NCI-H2227 (cell line): ENCODE measurements around the gene DNAJB5.

ENCODE experiments used
- DNase-seq: peaks from one replicate; lab custom pipeline; 2025; ENCODE audit not compliant: unreplicated experiment; lab: John Stamatoyannopoulos, UW

Gene DNAJB5

GRCh38 chr9:34983209-34983608 lies 6.3 kb upstream of the DNAJB5 start:
- DNase-seq, result no peak

- DNase-seq, result no peak
Measured at GRCh38 chr9:34984049-34984448, 5.5 kb upstream of the DNAJB5 start.

DNA sequence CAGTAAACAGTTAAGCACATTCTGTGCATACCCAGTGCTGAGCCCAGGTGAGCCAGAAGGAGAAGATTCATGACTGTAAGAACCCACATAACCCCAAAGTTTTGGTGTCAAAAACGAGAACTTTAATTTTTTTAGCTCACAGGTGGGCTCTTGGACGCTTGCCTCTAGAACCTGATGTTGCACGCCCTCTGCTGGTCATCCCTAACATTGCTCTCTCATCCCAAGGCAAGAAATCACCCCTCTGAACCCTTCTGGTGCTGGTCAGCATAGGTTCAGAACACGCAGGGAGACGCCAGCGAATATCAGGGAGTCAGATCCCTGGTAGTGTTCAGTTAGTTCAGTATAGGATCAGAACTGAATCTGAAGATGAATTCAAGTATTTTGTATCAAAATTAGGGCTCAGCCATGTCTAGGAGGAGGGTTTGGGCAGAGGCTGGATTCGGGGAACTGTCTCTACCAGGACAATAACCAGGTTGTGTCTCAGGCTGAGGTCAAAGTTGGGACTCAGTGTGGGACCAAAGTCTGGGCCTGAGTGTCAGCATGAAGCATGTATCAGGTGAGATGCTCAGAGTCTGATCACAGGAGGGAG lies 4.1 kb upstream of the DNAJB5 start:
- DNase-seq, result peak; percentile 58

GRCh38 chr9:34986540-34987047 lies 3.0 kb upstream of the DNAJB5 start:
- peak; percentile 79 for DNase-seq

GRCh38 chr9:34987160-34987901 lies 2.2 kb upstream of the DNAJB5 start:
- no peak for DNase-seq

- peak; percentile 20 for DNase-seq
Measured at GRCh38 chr9:34988218-34989002, 1.1 kb upstream of the DNAJB5 start.

DNA sequence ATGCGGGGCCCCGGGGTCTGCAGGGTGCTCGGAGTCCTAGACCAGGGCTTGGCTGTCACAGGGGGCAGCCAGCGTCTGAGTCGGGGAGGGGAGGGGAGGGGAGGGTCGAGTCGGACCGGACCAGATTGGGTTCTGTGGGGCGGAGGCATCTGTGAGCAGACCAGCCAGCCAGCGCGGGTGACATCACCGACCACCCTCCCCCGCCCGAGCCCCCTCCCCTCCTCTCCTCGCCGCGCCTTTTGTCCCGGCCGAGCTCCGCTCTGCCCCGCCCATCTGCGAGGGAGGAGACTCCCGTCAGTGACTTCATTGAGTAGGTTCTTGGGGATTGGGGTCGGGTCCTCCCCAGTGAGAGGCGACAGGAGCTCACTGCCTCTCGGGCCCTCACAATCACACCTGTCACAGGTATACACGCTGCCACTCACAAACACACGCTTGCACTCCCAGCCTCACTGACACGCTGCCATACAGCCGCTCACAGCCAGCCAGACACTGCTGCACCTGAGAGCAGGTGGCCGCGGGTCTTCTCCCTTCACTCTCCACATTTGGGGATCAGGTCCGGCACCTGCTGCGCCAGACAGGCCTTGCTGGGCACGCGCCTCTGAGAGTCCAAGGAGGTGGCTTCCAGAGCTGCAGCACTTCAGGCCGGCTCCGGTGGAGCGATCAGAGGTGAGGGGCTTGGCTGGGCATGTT lies 546 bp downstream of the DNAJB5 start:
- peak; percentile 77 for DNase-seq

DNA sequence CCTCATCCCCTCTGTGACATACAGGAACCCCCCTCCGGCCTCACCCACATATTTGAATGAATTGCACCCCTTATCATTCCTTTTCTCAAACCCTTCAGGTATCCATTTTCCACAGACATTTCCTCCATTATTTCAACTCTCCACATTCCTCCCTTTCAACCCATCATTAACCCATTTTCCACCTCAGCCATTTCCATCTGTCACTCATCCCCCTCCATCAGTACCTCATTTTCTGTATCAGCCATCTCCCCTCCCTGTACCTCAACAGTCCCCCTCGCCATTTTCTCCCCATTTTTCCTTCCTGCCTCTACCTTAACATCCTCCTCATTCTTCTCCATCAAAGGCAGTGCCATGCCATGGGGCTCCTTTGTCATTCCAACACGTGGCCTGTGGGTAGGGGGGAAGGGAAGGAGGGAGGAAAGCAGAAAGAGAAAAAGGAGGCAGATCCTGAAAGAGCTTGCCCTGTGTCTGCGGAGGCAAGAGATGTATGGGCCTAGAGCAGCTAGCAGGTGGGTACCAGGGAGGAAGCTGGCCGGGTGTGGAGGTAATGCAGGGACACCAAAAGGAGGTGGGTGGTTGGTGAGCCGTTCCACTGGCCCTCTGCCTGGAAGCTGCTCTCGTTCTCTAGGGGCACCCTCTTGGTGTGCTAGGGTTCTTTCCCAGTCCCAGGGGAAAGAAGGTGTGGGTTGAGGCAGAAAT lies 1.5 kb downstream of the DNAJB5 start:
- DNase-seq, result no peak

DNA sequence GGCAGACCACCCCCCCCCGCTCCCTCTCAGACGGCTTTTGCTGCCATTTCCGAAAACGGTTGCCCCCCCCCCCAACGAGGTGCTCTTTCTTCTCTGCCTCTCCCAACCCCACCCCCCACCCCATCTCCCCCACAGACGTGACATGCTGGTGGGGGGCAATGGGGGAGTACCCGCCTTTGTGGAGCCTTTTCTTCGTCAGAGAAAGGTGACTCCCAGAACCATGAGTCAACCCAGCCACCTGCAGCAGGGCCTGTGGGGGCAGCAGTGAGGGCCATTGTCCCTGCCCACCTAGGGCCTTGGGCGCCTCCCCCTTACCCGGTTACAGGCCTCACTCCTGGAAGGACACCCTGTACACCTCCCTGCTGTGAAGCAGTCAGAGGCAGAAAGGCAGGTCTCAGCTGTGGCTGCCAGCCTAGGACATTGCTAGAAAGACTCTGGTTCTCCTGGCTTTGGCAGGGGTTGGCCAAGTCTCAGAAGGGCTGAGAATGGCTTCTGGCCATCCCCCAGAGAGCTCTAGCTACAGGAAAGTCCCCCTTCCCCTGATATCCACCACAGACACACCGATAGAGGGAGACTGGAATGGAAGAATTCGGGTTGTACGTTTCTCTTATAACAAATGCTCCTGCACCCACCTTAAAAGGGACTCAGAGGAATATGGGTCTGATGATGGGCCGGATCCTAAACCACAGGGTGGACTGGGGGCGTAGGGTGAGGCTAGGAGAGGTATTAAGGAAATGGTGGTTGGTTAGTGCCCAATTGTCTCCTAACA lies 2.2 kb downstream of the DNAJB5 start:
- peak; percentile 6 for DNase-seq

GRCh38 chr9:34992376-34992951 lies 2.9 kb downstream of the DNAJB5 start:
- no peak for DNase-seq

DNA sequence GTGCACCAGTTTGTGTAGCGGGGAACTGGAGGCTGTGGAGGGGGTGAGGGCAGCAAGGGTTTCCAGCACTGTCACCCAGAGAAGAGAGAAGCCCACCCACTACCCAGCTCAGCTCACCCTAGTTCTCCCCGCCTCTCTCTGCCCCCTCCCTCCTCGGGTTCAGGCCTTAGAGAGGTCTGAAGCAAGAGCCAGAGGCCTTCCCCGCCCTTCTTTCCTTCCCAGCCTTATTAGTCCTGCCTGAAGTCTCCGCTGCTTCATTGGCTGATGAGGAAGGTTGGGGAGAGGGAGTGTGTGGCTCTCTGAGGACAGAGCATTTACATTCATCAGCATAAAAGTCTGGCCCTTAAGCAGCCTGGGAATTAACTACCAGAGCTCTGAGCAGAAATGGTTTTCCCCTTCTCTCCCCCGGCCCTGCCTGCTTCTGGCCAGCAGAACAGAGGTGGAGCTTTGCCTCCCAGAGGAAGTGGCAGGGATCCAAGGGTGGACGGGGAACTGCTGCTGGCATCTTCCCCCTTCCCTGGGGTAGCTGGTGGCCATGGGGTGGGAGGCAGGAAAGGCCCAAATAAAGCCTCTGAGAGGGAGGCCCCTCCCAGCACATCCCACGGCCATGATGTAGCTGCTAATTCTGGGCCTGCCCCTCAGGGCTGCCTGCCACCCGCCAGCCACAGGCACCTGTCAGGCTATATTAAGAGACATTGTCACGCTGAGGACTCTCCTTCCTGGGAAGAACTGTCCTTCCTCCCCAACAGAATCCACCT lies 4.1 kb downstream of the DNAJB5 start:
- DNase-seq, result peak; percentile 30

GRCh38 chr9:34994260-34994899 lies 4.8 kb downstream of the DNAJB5 start:
- DNase-seq, result peak; percentile 59

DNA sequence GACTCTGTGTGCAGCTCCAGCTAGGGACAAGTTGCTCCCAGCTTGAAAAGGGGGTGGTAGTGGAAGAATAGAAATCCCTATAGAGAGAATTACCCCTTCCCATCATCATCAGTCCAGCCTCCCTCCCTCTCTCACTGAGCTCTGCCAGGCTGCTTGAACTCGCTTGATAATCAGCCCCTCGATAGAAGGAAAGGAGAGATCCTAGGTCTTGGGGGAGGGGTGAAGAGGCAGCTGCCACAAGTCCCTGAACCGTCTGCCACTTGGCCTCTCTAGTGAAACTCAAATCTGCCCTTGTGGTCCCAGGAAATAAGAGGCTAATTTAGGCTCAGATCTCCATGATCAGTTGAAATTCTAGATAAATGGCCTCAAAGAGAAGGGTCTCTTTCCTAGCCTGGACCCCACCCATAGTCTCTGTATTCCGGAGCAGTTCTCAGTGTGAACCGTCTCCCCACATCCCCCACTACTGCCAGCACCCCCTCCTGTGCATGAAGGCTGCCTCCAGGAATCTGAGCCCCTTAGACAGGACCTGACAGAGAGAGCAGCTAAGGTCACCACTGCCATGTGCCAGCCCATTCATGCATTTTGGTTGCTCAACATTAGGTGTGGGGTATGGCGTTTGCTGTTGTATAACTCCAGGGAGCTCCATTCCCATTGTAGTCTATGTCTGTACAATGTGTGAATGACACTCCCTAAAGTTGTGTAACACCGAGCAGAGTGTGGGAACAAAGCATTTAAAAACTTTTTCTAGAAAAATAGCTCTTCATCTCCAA lies 5.5 kb downstream of the DNAJB5 start:
- peak; percentile 13 for DNase-seq

DNA sequence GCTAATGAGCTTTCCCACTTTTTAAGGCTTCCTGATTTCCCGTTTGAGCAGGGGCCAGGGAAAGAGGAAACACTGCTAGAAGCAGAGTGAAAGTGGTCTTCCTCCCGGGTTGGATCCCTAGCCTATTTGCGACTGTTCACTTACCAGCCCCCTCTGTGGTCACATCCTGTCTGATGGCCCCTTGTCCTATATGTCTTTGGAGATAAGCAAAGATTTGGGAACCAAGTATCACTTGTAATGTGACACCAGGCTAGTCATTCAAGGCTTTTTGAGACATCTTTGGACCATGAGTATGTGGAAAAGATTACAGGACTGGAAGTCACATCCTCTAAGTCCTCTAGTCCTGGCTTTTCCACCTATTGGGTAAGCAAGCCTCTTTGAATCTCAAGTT lies 6.1 kb downstream of the DNAJB5 start:
- DNase-seq, result no peak

DNA sequence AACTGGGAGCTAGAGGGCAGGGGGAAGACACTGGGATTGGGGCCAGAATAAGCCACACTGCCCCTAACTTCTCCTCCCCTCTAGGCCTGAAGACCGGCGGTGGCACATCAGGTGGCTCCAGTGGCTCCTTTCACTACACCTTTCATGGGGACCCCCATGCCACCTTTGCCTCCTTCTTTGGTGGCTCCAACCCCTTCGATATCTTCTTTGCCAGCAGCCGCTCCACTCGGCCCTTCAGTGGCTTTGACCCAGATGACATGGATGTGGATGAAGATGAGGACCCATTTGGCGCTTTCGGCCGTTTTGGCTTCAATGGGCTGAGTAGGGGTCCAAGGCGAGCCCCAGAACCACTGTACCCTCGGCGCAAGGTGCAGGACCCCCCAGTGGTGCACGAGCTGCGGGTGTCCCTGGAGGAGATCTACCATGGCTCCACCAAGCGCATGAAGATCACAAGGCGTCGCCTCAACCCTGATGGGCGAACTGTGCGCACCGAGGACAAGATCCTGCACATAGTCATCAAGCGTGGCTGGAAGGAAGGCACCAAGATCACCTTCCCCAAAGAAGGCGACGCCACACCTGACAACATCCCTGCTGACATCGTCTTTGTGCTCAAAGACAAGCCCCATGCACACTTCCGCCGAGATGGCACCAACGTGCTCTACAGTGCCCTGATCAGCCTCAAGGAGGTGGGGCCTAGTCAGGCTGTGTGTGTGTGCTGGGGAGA lies 6.8 kb downstream of the DNAJB5 start:
- DNase-seq, result no peak

DNA sequence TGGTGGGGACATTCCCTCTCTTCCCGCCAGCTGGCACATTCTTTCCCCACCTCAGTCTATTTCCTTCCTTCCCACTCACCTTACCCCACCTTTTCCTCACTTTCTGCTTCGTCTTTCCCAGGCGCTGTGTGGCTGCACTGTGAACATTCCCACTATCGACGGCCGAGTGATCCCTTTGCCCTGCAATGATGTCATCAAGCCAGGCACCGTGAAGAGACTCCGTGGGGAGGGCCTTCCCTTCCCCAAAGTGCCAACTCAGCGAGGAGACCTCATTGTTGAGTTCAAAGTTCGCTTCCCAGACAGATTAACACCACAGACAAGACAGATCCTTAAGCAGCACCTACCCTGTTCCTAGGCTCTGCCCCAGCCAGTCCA lies 7.3 kb downstream of the DNAJB5 start:
- DNase-seq, result no peak

GRCh38 chr9:34997379-34997781 lies 7.8 kb downstream of the DNAJB5 start:
- DNase-seq, result no peak
